ENCODE measurements around the gene GRID1.

Gene GRID1

GRCh38 chr10:85665078-85665477 lies 701.5 kb downstream of the GRID1 start:
- DNase-seq, result no peak

GRCh38 chr10:85661123-85661522 lies 705.5 kb downstream of the GRID1 start:
- no peak for DNase-seq

GRCh38 chr10:85659331-85659730 lies 707.3 kb downstream of the GRID1 start:
- DNase-seq, result no peak

GRCh38 chr10:85658518-85658917 lies 708.1 kb downstream of the GRID1 start:
- no peak for DNase-seq

- no peak for DNase-seq
Observed at GRCh38 chr10:85657476-85658113, 709.0 kb downstream of the GRID1 start.

GRCh38 chr10:85655411-85655810 lies 711.2 kb downstream of the GRID1 start:
- no peak for DNase-seq

GRCh38 chr10:85651497-85651882 lies 715.1 kb downstream of the GRID1 start:
- no peak for DNase-seq

GRCh38 chr10:85650791-85651496 lies 715.7 kb downstream of the GRID1 start:
- no peak for DNase-seq

GRCh38 chr10:85649461-85649860 lies 717.1 kb downstream of the GRID1 start:
- no peak for DNase-seq

GRCh38 chr10:85648279-85648754 lies 718.3 kb downstream of the GRID1 start:
- no peak for DNase-seq

GRCh38 chr10:85647741-85648140 lies 718.9 kb downstream of the GRID1 start:
- DNase-seq, result no peak

- no peak for DNase-seq
Observed at GRCh38 chr10:85645926-85646711, 720.5 kb downstream of the GRID1 start.

GRCh38 chr10:85645053-85645452 lies 721.5 kb downstream of the GRID1 start:
- no peak for DNase-seq

- DNase-seq, result no peak
Observed at GRCh38 chr10:85643845-85644525, 722.6 kb downstream of the GRID1 start.

GRCh38 chr10:85643171-85643844 lies 723.3 kb downstream of the GRID1 start:
- no peak for DNase-seq

- DNase-seq, result no peak
Observed at GRCh38 chr10:85642421-85643170, 724.0 kb downstream of the GRID1 start.

- no peak for DNase-seq
Observed at GRCh38 chr10:85642082-85642420, 724.5 kb downstream of the GRID1 start.

GRCh38 chr10:85641479-85642009 lies 725.1 kb downstream of the GRID1 start:
- no peak for DNase-seq

- no peak for DNase-seq
Observed at GRCh38 chr10:85638797-85639196, 727.8 kb downstream of the GRID1 start.

- no peak for DNase-seq
Observed at GRCh38 chr10:85635650-85636049, 730.9 kb downstream of the GRID1 start.

- DNase-seq, result no peak
Observed at GRCh38 chr10:85624511-85624910, 742.1 kb downstream of the GRID1 start.

- DNase-seq, result no peak
Observed at GRCh38 chr10:85623758-85624157, 742.8 kb downstream of the GRID1 start.
